Right atrium auricular region (tissue), 2 donors: Measurements from ENCODE around the gene MAP4. TPM values are rescaled to one million over a fixed set of nuclear protein-coding genes. Genes with fewer than 3 reads are reported as not detected.

Source experiments
- DNase-seq: peaks from one replicate; pipeline ENCODE4 v3.0.0-alpha.2; 2019; ENCODE audit warnings: low spot score
- H3K27ac ChIP-seq, 2 donors: fragments of 200-600 bp; sonication (generic); 1 replicate in 1 of 2; 2 replicates in 1 of 2; pipeline ENCODE4 v1.5.1; 2016 to 2019
- H3K27me3 ChIP-seq, 2 donors: fragments of 200-600 bp; sonication (generic); one replicate each; pipeline versions ENCODE4 v1.5.1 to v1.6.0; 2017 to 2019
- H3K36me3 ChIP-seq: fragments of 200-600 bp; sonication (generic); one replicate; pipeline ENCODE4 v1.5.1; 2016
- H3K4me1 ChIP-seq, 2 donors: fragments of 200-600 bp; sonication (generic); one replicate each; pipeline versions ENCODE4 v1.5.1 to v1.6.0; 2017 to 2019
- H3K4me3 ChIP-seq, 2 donors: fragments of 200-600 bp; sonication (generic); 1 replicate in 1 of 2; 2 replicates in 1 of 2; pipeline ENCODE4 v1.5.1; 2017 to 2019; ENCODE audit warnings: mild to moderate bottlenecking in 1 of 2, moderate library complexity in 1 of 2
- H3K9me3 ChIP-seq, 2 donors: fragments of 200-600 bp; sonication (generic); one replicate each; pipeline ENCODE4 v1.5.1; 2019
- CTCF ChIP-seq, 2 donors: fragments of 200-600 bp; sonication (generic); IDR thresholded peaks; one replicate each; pipeline ENCODE4 v1.5.1; 2019; ENCODE audit warnings: antibody characterized with exemption in 2 of 2
- total RNA-seq, 2 donors: library from RNA; depleted of rRNA; stranded (reverse); fragments of >200 nt; gene quantifications; one replicate each; pipeline ENCODE4 v1.1.0, GENCODE V29; 2016

Gene MAP4
- total RNA-seq, 2 donors from 2014 or later, result 428 to 552 TPM

GRCh38 chr3:47901280-47901833 lies 114.9 kb downstream of the MAP4 start:
- Histone ChIP-seq H3K27me3 (no peaks in the 10 kb centered on the region), H3K27ac (no peak overlapping the region), H3K9me3 (no peaks in the 10 kb centered on the region), H3K4me1 (no peaks in the 10 kb centered on the region), H3K4me3 (no peak overlapping the region), H3K36me3 (peaks cover 21% of the 10 kb centered on the region)
- no peak for TF ChIP-seq CTCF (IDR thresholded peaks at IDR 0.05)
- no peak for DNase-seq

GRCh38 chr3:47899495-47900108 lies 116.6 kb downstream of the MAP4 start:
- no peaks in the 10 kb centered on the region for H3K4me1 ChIP-seq
- no peak overlapping the region for H3K27ac ChIP-seq
- DNase-seq, result no peak
- no peak overlapping the region for H3K4me3 ChIP-seq
- H3K36me3 ChIP-seq, result peaks cover 28% of the 10 kb centered on the region
- no peaks in the 10 kb centered on the region for H3K27me3 ChIP-seq
- TF ChIP-seq CTCF (IDR thresholded peaks at IDR 0.05), result no peak
- H3K9me3 ChIP-seq, result no peaks in the 10 kb centered on the region

DNA sequence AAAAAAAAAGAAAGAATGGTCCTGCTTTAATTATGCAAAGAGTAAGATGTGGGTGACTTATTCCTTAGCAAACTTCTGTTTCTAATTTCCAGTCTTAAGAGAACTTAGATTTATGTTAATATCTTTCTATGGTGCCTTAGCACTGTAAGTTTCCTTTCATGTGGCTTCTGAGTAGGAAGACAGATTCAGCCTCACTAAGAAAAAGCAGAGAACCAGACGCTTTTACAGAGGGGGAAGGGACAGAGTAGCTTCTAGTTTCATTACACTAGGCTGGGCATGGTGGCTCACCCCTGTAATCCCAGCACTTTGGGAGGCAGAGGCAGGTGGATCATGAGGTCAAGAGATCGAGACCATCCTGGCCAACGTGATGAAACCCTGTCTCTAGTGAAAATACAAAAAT lies 118.3 kb downstream of the MAP4 start:
- TF ChIP-seq CTCF (IDR thresholded peaks at IDR 0.05), result no peak
- DNase-seq, result no peak
- Histone ChIP-seq H3K9me3 (no peaks in the 10 kb centered on the region), H3K27ac (no peak overlapping the region), H3K4me1 (peaks cover 0 to 8% of the 10 kb centered on the region in 2 donors), H3K4me3 (no peak overlapping the region), H3K27me3 (no peaks in the 10 kb centered on the region), H3K36me3 (peaks cover 28% of the 10 kb centered on the region)

DNA sequence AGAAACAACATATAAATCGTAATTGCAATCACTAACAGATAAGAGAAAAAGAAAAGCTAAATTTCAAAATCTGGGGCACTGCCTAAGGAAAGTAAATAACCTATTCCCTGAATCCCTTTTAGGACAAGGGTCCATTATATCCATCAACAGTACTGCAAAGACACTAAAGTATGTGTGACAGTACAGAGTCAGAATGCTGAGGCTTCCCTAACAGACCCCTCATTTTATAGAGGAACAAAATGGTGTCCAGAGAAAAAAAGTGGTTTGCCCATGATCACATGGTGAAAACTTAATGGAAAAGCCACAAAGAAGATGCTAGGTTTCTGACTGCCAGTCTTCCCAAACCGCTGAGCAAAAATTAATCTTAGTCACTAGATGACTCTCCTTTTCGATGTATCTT lies 119.5 kb downstream of the MAP4 start:
- TF ChIP-seq CTCF (IDR thresholded peaks at IDR 0.05), result no peak
- Histone ChIP-seq H3K36me3 (peaks cover 33% of the 10 kb centered on the region), H3K4me3 (no peak overlapping the region), H3K27me3 (no peaks in the 10 kb centered on the region), H3K4me1 (peaks cover 0 to 20% of the 10 kb centered on the region in 2 donors), H3K9me3 (no peaks in the 10 kb centered on the region), H3K27ac (no peak overlapping the region)
- no peak for DNase-seq

GRCh38 chr3:47895241-47895640 lies 121.0 kb downstream of the MAP4 start:
- H3K4me3 ChIP-seq, result no peak overlapping the region
- no peak for DNase-seq
- no peak for TF ChIP-seq CTCF (IDR thresholded peaks at IDR 0.05)
- H3K36me3 ChIP-seq, result peaks cover 35% of the 10 kb centered on the region
- no peaks in the 10 kb centered on the region for H3K9me3 ChIP-seq
- H3K27ac ChIP-seq, result no peak overlapping the region
- H3K27me3 ChIP-seq, result no peaks in the 10 kb centered on the region
- H3K4me1 ChIP-seq, result peaks cover 0 to 35% of the 10 kb centered on the region in 2 donors
